ENCODE results near the gene LCN1.
"Not testable (repeated sequence)": the region's sequence is repeated elsewhere in the genome, so short reads cannot be mapped to it uniquely, and the experiment has no call there.

The LCN1 gene

DNA sequence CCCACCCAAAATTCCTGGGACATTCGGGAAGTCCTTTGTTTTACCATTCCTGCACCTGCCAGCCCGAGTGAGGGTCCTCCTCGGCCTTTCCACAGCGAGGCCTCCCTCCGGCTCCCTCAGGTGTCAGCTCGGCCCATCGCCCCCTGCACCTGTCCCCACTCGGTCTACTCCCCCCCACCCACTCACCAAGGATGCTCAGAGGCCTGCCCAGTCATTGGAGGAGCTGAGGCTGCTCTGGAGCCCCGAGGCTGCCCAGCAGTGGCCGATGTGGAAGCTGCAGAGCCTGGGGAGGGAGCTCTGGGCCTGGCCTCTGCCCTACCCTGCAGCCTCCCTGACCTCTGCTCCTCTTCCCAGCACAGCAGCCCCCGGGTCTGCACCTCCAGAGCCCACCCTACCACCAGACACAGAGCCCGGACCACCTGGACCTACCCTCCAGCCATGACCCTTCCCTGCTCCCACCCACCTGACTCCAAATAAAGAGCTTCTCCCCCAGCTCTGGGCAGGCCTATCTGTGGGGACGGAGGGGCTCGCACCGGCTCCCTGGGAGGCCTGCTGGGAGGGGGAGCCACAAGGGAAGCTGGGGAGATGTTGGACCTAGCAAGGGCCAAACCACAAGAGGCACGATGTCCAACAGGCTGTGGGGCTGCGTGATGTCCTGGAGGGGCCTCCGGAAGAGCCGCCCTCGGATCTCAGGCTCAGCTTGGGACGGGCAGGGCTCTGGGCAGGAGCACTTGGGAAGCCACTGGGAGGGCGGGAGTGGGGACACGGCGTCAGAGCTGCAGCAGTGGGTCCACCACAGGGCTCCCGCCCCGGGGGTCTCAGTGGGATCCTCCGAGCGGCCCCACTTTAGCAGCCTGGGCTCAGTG, 28.5 kb downstream of the LCN1 start:
- DNase-seq: not testable (repeated sequence)

DNA sequence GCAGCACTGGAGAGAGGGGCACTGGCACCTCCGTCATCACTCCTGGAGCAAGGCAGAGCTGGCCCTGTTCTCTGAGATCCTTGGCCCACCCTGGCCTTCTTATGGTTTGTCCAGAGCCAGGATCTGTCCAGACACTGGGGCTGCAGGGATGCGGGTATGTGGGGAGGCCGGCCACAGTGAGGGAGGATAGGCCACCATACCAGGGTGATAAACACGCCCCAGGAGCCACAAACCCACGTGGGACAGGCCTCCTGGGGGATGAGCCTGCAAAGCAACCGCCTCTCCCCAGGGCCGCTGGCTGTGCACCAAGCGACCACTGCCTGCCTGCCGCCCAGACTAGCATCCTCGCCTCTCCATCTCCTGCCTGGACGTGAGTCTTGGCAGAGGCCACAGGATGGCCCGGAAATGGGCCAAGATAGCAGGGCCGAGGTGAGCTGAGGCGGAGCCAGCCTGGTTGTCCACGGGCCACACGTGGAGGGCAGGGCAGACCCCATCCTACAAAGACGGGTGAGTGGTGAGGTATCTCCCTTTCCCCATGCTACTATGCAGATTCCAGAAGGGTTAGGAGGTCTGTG, 29.2 kb downstream of the LCN1 start:
- no peak for DNase-seq

DNA sequence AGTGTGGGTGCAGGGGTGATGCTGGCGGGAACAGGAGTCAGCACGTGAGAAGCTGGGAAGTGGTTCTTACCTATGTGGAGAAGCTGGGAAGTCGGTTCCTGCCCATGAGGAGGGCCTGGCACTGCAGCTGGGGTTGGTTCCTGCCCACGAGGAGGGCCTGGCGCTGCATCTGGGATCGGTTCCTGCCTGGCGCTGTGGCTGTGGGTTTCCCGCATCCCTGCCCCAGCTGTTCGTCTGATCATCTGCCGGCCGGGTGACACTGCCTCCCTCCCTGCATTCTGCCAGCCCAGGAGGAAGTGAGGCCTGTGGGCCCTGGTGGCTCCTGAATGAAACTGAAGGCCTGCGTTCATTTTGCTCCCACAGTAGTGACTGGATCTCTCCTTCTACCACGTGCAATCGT, 29.8 kb downstream of the LCN1 start:
- DNase-seq: no peak

DNA sequence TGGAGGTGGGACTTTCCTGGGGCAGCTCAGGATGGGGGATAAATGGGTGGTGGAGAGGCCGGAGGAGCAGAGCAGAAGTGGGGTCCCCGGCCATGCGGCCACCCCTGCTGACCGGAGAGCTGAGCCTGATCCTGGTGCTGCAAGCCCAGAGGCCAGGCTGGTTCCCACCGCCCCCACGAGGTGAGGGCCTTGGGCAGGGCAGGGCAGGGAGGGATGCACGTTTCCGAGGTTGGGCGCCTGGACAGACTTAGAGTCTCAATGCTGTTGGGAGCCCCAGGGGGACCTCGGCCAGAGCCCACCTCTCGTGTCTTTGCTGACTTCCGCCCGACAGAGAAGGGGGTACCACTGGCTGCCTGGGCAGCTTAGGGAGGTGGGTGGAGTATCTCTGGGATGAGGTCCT, 30.2 kb downstream of the LCN1 start:
- DNase-seq: no peak

GRCh38 chr9:135552021-135552697, 30.9 kb downstream of the LCN1 start:
- no peak for DNase-seq

- no peak for DNase-seq
Measured at GRCh38 chr9:135552698-135553171, 31.5 kb downstream of the LCN1 start.

DNA sequence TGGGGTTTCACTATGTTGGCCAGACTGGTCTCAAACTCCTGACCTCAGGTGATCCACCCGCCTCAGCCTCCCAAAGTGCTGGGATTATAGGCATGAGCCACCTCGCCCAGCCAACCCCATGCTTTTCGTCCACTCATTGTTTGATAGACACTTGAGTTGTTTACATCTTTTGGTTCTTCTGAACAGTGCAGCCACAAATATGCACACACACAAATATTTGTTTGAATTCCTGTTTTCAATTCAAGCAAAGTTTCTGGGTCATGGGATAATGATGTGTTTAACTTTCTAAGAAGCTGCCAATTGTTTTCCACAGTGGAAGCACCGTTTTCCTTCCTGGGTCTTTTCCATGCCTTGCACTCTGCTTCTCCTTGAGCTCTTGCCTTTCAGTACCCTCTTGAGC, 33.5 kb downstream of the LCN1 start:
- DNase-seq: no peak

GRCh38 chr9:135555203-135555602, 34.0 kb downstream of the LCN1 start:
- DNase-seq: no peak

DNA sequence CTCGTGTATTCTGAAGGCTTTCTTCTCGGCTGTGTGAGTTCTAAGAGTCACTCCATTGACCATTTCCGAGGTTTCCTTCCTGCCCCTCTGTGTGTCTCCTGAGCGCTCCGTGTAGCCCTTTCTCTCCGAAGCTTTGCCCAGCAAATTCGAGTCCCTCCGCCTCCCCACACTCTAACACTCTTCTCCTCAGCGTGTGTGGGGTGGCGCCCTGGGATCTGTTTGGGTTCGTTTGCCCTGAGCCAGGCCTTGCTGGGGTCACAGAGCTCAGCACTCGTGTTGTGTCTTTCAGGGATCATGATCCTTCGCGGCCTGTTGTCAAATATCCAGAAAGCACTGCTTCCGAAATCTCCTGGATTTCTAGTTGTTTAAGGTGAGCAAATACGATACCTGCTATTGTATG, 34.7 kb downstream of the LCN1 start:
- DNase-seq: no peak

DNA sequence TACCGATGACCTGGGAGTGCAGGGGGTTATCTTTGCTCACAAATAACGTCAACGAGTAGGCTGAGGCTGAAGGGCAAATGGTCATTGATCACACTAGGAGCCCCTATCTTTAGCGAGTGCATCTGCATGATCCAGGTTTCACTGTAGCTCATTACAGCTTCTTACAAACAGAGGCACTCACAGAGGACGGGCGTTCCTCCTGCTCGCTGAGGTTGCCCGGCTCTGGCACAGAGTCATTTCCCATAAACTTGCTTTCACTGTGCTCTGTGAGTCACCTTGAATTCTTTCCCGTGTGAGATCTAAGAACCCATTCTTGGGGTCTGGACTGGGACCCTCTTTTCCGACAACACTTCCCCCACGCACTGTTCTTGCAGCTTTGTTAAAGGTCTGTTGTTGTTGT, 38.4 kb downstream of the LCN1 start:
- no peak for DNase-seq

- DNase-seq: no peak
Measured at GRCh38 chr9:135561391-135562234, 40.4 kb downstream of the LCN1 start, which contains the start of gene PAEP. TSS of gene PAEP (plus strand) at chr9:135561756.

DNA sequence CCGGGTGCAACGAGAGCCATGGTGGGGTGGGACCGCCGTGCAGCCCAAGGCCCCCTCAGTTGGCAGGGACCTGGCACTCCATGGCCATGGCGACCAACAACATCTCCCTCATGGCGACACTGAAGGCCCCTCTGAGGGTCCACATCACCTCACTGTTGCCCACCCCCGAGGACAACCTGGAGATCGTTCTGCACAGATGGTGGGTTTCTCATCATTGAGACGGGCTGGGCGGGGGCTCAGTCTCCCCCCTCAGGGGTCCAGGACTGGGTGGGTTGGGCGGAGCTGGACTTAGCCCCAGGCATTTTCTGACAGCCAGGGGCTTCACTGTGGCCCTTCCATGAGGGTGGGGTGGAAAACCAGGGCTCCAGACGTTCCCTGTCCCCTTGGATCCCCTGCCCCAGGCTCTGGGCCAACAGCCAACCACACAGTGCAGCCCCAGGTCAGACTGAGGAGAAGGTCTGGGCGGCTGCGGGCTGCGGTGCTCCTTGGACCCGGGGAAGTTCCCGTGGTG, 41.0 kb downstream of the LCN1 start:
- DNase-seq: no peak

DNA sequence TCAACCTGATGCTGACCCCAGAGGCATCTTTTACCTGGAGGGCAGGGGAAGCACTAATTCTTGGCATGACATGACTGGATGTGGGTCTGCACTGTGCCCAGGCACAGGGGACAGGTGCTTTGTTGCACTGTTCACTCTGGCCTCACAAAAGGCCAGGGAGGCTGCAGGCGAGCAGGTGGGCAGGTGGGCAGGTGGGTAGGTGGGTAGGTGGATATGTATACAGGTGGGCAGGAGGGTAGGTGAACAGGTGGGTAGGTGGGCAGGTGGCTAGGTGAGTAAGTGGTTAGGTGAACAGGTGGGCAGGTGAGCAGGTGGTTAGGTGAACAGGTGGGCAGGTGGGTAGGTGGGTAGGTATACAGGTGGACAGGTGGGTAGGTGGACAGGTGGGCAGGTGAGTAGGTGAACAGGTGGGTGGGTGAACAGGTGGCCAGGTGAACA, 41.8 kb downstream of the LCN1 start:
- no peak for DNase-seq

DNA sequence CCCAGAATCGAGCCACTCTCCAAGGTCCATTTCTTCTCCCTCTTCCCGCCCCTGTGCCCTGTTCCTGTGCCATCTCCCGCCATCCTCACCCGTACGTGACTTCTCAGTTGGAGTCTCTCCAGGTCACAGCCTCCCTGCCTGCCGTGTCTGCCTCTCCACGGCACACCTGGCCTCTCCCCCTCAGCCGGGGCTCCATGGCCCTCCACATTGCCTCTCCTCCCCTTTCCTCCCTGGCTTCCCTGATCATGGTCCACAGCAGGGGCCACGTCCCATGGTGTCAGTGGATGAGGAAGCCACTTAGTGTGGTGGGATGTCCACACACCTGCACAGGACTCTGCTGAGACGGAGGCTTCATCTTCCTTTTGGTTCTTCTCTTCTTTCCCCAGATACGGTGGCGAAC, 42.6 kb downstream of the LCN1 start:
- DNase-seq: no peak

GRCh38 chr9:135565141-135565628, 43.9 kb downstream of the LCN1 start:
- no peak for DNase-seq

DNA sequence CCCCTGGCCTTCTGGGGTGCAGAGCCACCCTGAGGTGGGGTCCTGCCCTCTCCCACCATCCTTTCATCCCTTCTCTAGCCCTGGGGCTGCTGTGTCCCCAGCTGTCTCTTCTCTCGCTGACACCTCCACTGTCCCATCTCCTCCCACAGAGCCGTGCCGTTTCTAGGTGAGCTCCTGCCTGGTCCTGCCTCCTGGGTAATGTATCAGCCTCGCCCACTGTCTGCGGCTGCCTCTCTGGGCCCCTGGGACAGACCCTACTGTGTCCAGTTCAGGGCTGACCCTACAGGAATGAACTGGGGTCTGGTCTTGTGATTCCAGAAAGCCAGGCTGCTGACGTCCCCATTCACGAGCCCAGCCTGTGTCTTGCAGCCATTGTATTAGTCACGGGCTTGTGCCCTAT, 44.4 kb downstream of the LCN1 start:
- DNase-seq: no peak

- DNase-seq: no peak
Measured at GRCh38 chr9:135566552-135566951, 45.3 kb downstream of the LCN1 start.

DNA sequence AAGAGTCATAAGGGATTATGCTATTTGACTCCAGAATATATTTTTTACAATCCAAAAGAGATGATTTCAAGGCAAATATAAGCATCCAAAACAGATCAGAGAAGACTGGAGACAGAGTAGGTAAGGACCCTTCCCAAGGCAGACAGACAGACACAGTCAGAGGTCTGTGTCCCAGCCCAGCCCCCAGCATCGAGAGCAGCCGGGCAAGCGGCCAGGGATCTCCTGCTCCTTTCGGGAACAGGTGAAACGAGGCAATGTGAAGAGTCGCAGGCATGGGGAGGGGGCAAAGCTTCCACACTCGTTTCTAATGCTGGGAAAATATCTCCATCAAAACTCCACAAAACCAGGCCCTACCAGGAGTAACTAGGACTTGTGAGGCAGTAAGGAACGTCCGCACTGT, 46.1 kb downstream of the LCN1 start:
- DNase-seq: no peak

DNA sequence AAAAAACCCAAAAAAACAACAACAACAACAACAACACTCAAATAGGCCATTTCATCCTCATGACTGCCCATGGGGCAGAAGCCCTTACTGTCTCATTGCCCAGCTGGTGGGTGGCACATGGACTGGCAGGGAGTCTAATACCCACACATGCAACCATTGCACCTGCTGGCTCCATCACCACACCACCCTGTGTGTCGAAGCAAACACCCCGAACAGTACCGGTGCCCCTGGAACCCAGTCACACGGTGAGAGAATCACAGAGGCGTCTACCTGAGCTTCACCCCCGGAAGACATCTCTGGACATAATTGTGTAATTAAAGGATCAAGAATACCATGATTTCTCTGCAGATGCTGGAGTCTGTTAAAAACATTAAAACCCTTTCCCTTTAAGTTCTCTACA, 46.8 kb downstream of the LCN1 start:
- no peak for DNase-seq

- DNase-seq: peak in 1 of 2 experiments; percentile 28
Measured at GRCh38 chr9:135570456-135570855, 49.2 kb downstream of the LCN1 start.

GRCh38 chr9:135572233-135572632, 51.0 kb downstream of the LCN1 start:
- no peak for DNase-seq

GRCh38 chr9:135573124-135573523, 51.9 kb downstream of the LCN1 start:
- DNase-seq: no peak

All from NCI-H526 (cell line).